ENCODE results near the gene PEX16.

Gene PEX16

DNA sequence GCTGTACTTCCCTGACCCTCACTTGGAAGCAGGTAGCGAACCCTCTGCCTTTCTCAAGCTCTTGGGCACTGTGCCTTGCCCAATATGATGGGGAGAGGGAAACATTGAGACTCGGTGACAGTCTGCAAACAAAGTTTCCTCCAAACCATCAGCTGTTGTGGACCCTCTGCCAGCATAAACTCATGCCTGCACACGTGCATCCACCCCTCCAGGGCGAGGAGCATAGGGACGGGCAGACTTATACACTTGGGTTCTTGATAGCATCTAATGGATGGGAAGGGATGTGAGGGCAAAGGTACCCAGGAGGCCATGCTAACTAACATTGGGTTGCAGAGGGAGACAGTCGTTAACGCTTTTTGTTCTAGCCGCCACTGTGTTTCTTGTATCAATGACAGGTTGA is 40.5 kb downstream of the PEX16 start:
- DNase-seq (ENCODE audit: low read depth in 2 of 2) = no peak

DNA sequence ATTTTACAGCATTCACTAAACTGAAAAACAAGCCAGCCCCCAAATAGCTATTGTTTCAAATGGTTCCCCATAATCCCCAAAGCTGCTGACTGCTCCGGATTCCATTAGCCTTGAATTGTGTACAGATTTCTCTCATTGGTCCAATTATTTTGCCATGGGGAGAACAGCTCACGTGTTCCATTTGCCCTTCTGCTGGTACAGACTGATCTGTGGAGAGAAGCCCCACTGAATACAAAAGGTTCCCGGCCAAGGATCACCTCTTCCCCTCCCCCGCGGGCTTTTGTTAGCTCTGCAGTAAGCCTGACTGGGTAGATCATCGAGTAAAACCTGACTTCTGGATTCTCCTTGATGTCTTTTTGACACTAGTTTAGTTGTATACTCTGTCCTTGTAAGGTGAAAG is 41.3 kb downstream of the PEX16 start:
- DNase-seq (ENCODE audit: low read depth in 2 of 2) = no peak

DNA sequence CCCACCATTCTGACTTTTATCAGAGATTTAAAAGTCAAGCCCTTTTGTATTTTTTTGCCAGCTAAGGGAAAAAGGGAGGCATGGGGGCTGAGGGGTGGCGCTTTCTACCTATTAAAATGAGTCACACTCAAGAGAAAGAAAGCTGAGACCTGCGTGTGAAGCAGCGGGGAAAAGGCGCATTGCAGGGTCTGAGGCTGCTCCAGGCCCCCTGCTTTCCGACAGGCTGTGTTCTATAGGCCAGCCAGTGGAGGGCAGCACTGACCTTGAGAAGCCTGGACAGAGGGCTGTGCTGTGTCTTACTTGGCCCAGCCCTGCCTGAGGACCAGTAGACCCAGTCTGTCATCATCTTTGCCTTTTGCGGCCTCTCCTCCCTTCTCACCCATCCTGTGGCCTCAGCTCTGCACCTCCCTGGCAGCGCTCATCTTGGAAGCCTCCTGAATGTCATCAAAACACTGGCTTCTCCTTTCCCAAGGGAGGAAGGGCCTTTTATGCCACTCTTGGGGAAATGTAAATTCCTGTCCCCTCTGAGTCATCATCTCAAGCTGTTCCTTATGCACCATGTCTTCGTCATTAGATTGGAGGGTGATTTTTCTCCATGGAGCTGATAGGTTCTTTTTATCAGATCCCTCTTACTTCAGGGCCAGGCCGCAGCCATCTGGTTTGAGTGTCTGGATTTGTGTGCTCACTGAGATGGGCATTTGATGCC is 44.9 kb downstream of the PEX16 start:
- DNase-seq (ENCODE audit: low read depth in 2 of 2) = peak; percentile 46 to 51

DNA sequence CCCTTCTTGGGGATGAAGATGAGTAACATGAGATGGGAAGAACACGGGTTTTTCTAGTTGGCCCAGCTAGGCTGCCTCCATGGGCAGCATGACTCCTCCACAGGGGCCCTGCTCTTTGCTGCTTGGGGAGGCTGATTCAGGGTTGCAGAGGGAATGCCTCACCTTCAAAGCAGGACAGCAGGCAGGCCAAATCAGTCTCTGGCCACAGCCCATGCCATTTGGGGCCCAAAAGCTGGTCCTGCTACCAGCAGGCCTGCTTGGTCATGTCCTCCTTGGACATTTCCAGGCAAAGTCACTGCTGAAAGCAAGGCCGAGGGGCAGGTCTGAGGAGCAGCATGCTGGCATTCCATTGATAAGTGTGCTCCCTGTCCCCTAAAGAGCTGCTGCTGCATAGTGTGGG is 46.0 kb downstream of the PEX16 start:
- DNase-seq (ENCODE audit: low read depth in 2 of 2) = no peak

DNA sequence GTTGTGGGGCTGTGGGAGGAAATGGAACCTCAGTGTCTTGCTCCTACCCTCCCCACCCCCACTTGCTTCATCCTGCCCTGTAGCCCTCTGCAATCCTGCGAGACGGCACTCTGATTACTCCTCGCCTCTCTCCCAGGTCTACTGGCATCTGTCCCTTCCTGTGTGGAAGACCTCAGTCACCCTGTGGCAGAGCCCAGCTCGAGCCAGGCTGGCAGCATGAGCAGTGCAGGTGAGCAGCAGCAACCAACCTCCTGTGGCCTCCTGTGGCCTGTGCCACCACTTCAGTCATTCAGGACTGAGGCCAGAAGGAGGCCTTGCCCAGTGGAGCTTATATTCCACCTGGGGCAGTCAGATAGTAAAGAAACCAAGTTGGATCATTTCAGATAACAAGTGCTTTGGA is 47.0 kb downstream of the PEX16 start:
- DNase-seq (ENCODE audit: low read depth in 2 of 2) = no peak

DNA sequence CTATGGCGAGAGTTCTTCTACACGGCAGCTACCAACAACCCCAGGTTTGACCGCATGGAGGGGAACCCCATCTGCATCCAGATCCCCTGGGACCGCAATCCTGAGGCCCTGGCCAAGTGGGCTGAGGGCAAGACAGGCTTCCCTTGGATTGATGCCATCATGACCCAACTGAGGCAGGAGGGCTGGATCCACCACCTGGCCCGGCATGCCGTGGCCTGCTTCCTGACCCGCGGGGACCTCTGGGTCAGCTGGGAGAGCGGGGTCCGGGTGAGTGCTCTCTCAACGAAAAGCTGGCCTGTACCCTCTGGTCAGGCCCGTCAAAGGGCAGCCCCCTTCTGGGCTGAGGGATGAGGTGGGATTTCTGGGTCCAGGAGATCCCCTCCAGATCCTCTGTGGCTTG is 48.1 kb downstream of the PEX16 start:
- DNase-seq (ENCODE audit: low read depth in 2 of 2) = no peak

DNA sequence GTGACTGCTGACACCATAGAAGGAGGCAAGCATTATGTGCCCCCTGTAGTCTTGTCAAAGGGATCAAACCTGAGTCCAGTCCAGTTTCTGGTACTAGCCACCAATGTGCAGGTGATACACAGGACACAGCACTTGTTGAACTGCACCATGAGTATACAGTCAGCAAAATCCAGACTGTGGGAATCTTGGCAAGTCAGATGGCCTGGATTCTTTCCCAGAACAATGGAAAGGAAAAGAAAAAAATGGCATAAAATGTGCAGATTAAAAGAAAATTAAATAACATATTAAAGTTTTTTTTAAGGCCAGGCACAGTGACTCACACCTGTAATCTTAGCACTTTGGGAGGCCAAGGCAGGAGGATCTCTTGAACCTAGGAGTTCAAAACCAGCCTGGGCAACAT is 53.6 kb downstream of the PEX16 start:
- no peak for DNase-seq (ENCODE audit: low read depth in 2 of 2)

DNA sequence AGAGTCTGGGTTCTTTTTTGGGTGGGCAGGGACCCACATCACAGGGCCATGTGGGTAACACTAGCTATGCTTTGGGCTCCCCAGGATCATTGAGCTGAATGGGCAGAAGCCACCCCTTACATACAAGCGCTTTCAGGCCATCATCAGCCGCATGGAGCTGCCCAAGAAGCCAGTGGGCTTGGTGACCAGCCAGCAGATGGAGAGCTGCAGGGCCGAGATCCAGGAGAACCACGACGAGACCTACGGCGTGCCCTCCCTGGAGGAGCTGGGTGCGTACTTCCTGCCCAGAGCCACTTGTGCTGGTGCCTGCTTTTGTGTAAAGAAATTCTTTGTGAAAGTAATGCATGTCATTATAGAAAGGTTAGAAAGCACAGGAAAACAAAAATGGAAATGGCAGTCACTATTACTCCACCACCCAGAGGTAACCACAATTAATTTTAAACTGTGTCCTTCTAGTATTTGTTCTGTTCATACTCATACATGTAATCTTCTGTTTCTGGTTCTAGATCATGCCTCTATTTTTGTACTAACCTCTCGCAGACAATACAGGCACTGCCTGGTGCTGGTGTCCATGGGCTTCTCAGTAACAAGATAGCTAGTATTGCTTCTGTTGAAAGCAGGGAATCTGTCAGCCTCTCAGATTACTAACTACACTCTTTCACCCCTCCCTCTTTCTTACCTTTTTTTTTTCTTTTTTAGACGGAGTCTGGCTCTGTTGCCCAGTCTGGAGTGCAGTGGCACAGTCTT is 56.7 kb downstream of the PEX16 start:
- DNase-seq (ENCODE audit: low read depth in 2 of 2) = no peak

DNA sequence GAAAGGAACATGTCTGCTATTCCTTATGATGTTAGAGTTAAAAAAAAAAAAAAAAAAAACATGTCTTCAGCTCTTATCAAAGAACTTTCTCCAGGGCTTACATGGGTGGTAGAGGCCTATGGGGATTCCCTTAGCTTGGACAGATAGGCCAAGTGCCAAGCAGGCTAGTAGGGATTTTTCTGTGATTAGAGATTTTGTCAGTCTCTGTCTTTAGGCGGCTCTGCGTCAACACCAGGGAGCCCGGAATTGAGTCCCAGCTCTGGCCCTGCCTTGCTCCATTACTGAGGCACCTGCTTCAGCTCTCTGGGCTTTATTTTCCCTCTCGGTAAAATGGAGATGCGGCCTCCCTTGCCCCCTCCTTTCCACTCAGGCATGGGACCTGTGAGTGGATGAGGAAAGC is 57.3 kb downstream of the PEX16 start:
- DNase-seq (ENCODE audit: low read depth in 2 of 2) = no peak

All from fibroblast of skin of left quadriceps (primary cell).